H9 (cell line): ENCODE data around the gene SPAG17. TPM values are rescaled to one million over a fixed set of nuclear protein-coding genes. Genes with fewer than 3 reads are reported as not detected.

ENCODE experiments used
- DNase-seq: peaks from one replicate; pipeline ENCODE4 v3.0.0-alpha.2; 2017
- H2AFZ ChIP-seq: one replicate; pipeline ENCODE4 v1.6.1; 2013; ENCODE audit warnings: mild to moderate bottlenecking, low read length, control low read depth, moderate library complexity
- H2AK5ac ChIP-seq: 2 replicates; pipeline ENCODE4 v1.6.1; 2013; ENCODE audit warnings: low read length, control low read depth, mixed read lengths; ENCODE audit not compliant: insufficient read length
- H2BK120ac ChIP-seq: one replicate; pipeline ENCODE4 v1.6.1; 2013; ENCODE audit warnings: low read depth, mild to moderate bottlenecking, low read length, control low read depth, inconsistent platforms; ENCODE audit not compliant: poor library complexity, severe bottlenecking
- H2BK12ac ChIP-seq: 2 replicates; pipeline ENCODE4 v1.6.1; 2013; ENCODE audit warnings: low read length, control low read depth, mixed read lengths, low read depth; ENCODE audit not compliant: insufficient read length
- H2BK15ac ChIP-seq: 2 replicates; pipeline ENCODE4 v1.6.1; 2013; ENCODE audit warnings: low read depth, low read length, control low read depth
- H2BK20ac ChIP-seq: one replicate; pipeline ENCODE4 v1.6.1; 2013; ENCODE audit warnings: low read depth, mild to moderate bottlenecking, low read length, control low read depth, inconsistent platforms; ENCODE audit not compliant: poor library complexity, severe bottlenecking
- H2BK5ac ChIP-seq: 2 replicates; pipeline ENCODE4 v1.6.1; 2013; ENCODE audit warnings: low read length, control low read depth, mixed read lengths; ENCODE audit not compliant: insufficient read length
- H3K14ac ChIP-seq: 2 replicates; pipeline ENCODE4 v1.6.1; 2013; ENCODE audit warnings: low read length, control low read depth; ENCODE audit not compliant: insufficient read depth
- H3K18ac ChIP-seq: 2 replicates; pipeline ENCODE4 v1.6.1; 2013; ENCODE audit warnings: low read depth, mild to moderate bottlenecking, mixed read lengths, low read length, control low read depth; ENCODE audit not compliant: insufficient read length
- H3K23ac ChIP-seq: 2 replicates; pipeline ENCODE4 v1.6.1; 2013; ENCODE audit warnings: low read length, control low read depth, mixed read lengths, low read depth; ENCODE audit not compliant: insufficient read length
- H3K23me2 ChIP-seq: 2 replicates; pipeline ENCODE4 v1.6.1; 2013; ENCODE audit warnings: low read depth, mild to moderate bottlenecking, mixed read lengths, low read length, control low read depth; ENCODE audit not compliant: insufficient read length, poor library complexity, severe bottlenecking
- H3K27ac ChIP-seq: 2 replicates; pipeline ENCODE4 v1.5.1; 2013; ENCODE audit warnings: low read length, control low read depth, mixed read lengths, low read depth; ENCODE audit not compliant: insufficient read length
- H3K27me3 ChIP-seq: 2 replicates; pipeline ENCODE4 v1.6.1; 2013; ENCODE audit warnings: low read length, control low read depth, inconsistent platforms; ENCODE audit not compliant: insufficient read depth
- H3K4ac ChIP-seq: 2 replicates; pipeline ENCODE4 v1.6.1; 2013; ENCODE audit warnings: low read depth, mild to moderate bottlenecking, control low read depth, inconsistent platforms, low read length, moderate library complexity
- H3K4me1 ChIP-seq: 2 replicates; pipeline ENCODE4 v1.6.1; 2013; ENCODE audit warnings: low read length, control low read depth, inconsistent platforms; ENCODE audit not compliant: insufficient read depth
- H3K4me2 ChIP-seq: 2 replicates; pipeline ENCODE4 v1.6.1; 2013; ENCODE audit warnings: low read length, control low read depth, mixed read lengths; ENCODE audit not compliant: insufficient read length, insufficient read depth
- H3K56ac ChIP-seq: 2 replicates; pipeline ENCODE4 v1.6.1; 2013; ENCODE audit warnings: low read depth, mild to moderate bottlenecking, mixed read lengths, low read length, control low read depth; ENCODE audit not compliant: insufficient read length
- H3K79me1 ChIP-seq: 2 replicates; pipeline ENCODE4 v1.6.1; 2013; ENCODE audit warnings: low read depth, mild to moderate bottlenecking, moderate library complexity, low read length, control low read depth, inconsistent platforms; ENCODE audit not compliant: insufficient read depth, poor library complexity, severe bottlenecking
- H3K79me2 ChIP-seq: 2 replicates; pipeline ENCODE4 v1.6.1; 2013; ENCODE audit warnings: low read length, control low read depth, inconsistent platforms; ENCODE audit not compliant: insufficient read depth
- H3K9ac ChIP-seq: 2 replicates; pipeline ENCODE4 v1.6.1; 2013; ENCODE audit warnings: low read length, control low read depth, mixed read lengths; ENCODE audit not compliant: insufficient read length; ENCODE audit errors: extremely low read depth
- H3K9me3 ChIP-seq: one replicate; pipeline ENCODE4 v1.6.1; 2013; ENCODE audit warnings: low read depth, low read length, inconsistent platforms; ENCODE audit not compliant: control insufficient read depth
- H3T11ph ChIP-seq: one replicate; pipeline ENCODE4 v1.6.1; 2013; ENCODE audit warnings: mild to moderate bottlenecking, low read length, control low read depth, inconsistent platforms
- H4K20me1 ChIP-seq: one replicate; pipeline ENCODE4 v1.6.1; 2013; ENCODE audit not compliant: control insufficient read depth, insufficient read length, insufficient read depth
- H4K5ac ChIP-seq: 2 replicates; pipeline ENCODE4 v1.6.1; 2013; ENCODE audit warnings: low read depth, mild to moderate bottlenecking, mixed read lengths, low read length, control low read depth; ENCODE audit not compliant: insufficient read length
- H4K8ac ChIP-seq: replicated peaks from 2 replicates; pipeline ENCODE4 v1.6.1; 2013; ENCODE audit warnings: low read length, control low read depth, mixed read lengths, low read depth; ENCODE audit not compliant: insufficient read length
- H4K91ac ChIP-seq: 2 replicates; pipeline ENCODE4 v1.6.1; 2013; ENCODE audit warnings: low read depth, mild to moderate bottlenecking, moderate library complexity, mixed read lengths, low read length, control low read depth; ENCODE audit not compliant: insufficient read length
- H3K27ac Mint-ChIP-seq, 3 experiments: 2 replicates in 2 of 3; 3 replicates in 1 of 3; pipeline ENCODE4 v1.8.0; 2020 to 2021; ENCODE audit warnings: mixed read lengths in 3 of 3, mild to moderate bottlenecking in 1 of 3, moderate library complexity in 1 of 3
- H3K27me3 Mint-ChIP-seq: 2 replicates; pipeline ENCODE4 v1.8.0; 2021; ENCODE audit warnings: low read depth, mild to moderate bottlenecking, moderate library complexity, mixed read lengths
- H3K36me3 Mint-ChIP-seq, 3 experiments: 2 replicates in 2 of 3; 3 replicates in 1 of 3; pipeline ENCODE4 v1.8.0; 2020 to 2021; ENCODE audit warnings: low read depth in 3 of 3, mixed read lengths in 3 of 3; ENCODE audit not compliant: insufficient read depth in 1 of 3
- H3K4me1 Mint-ChIP-seq, 2 experiments: 2 replicates each; pipeline ENCODE4 v1.8.0; 2020; ENCODE audit warnings: mixed read lengths in 2 of 2
- H3K4me3 Mint-ChIP-seq, 2 experiments: 2 replicates in 1 of 2; 3 replicates in 1 of 2; pipeline ENCODE4 v1.8.0; 2020 to 2021; ENCODE audit warnings: mild to moderate bottlenecking in 2 of 2, mixed read lengths in 2 of 2, moderate library complexity in 1 of 2
- H3K9me3 Mint-ChIP-seq, 2 experiments: 2 replicates in 1 of 2; 3 replicates in 1 of 2; pipeline ENCODE4 v1.8.0; 2020; ENCODE audit warnings: mild to moderate bottlenecking in 2 of 2, mixed read lengths in 2 of 2, moderate library complexity in 1 of 2
- total RNA-seq: library from RNA; stranded (reverse); gene quantifications from 2 replicates; pipeline ENCODE4 v1.2.1, GENCODE V29; 2021
- TF ChIP-seq, protein P1 (sequence below): fragments of 200-600 bp; sonication (generic); conservative IDR thresholded peaks from 3 replicates; pipeline ENCODE4 v1.8.0; 2021; ENCODE audit warnings: antibody characterized with exemption, mild to moderate bottlenecking

SPAG17 gene
- total RNA-seq, 1 experiment from 2014 or later, result 0.37 TPM

DNA sequence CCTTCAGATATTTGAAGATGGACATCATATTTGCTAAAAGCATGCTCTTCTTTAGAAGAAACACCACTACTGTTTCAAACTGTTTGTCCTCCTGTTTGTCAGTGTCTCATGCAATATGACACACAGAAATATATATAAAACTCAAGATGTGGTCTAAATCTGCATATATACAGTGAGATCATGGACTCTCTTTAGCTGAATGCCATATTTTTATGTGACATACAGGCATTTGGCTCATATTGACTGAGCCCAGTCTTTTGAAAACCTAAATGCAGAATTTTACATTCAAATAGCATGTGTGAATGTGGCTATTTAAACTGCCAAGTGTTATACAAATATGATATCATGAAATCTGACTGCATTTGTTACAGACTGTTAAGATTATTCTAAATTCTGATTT, 274.0 kb downstream of the SPAG17 start:
- no peak overlapping the region for H4K8ac ChIP-seq
- H4K20me1 ChIP-seq, result no peaks in the 10 kb centered on the region
- H4K91ac ChIP-seq, result no peak overlapping the region
- H2BK20ac ChIP-seq, result no peak overlapping the region
- H2BK15ac ChIP-seq, result no peak overlapping the region
- H3K79me2 ChIP-seq, result no peaks in the 10 kb centered on the region
- no peak overlapping the region for H3K4ac ChIP-seq
- peaks cover 0 to 4% of the 10 kb centered on the region in 2 experiments; a peak in 1 of 4 replicates for H3K4me1 Mint-ChIP-seq
- no peak overlapping the region for H2AFZ ChIP-seq
- H3K27me3 ChIP-seq, result no peaks in the 10 kb centered on the region
- TF ChIP-seq, protein P1, sequence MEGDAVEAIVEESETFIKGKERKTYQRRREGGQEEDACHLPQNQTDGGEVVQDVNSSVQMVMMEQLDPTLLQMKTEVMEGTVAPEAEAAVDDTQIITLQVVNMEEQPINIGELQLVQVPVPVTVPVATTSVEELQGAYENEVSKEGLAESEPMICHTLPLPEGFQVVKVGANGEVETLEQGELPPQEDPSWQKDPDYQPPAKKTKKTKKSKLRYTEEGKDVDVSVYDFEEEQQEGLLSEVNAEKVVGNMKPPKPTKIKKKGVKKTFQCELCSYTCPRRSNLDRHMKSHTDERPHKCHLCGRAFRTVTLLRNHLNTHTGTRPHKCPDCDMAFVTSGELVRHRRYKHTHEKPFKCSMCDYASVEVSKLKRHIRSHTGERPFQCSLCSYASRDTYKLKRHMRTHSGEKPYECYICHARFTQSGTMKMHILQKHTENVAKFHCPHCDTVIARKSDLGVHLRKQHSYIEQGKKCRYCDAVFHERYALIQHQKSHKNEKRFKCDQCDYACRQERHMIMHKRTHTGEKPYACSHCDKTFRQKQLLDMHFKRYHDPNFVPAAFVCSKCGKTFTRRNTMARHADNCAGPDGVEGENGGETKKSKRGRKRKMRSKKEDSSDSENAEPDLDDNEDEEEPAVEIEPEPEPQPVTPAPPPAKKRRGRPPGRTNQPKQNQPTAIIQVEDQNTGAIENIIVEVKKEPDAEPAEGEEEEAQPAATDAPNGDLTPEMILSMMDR, result no peak
- no peaks in the 10 kb centered on the region for H3K9me3 Mint-ChIP-seq
- H3K56ac ChIP-seq, result no peak overlapping the region
- H3K4me1 ChIP-seq, result no peaks in the 10 kb centered on the region
- no peak overlapping the region for H2AK5ac ChIP-seq
- H3K9ac ChIP-seq, result no peak overlapping the region
- H3K36me3 Mint-ChIP-seq, result peaks cover 0 to 40% (median 20%) of the 10 kb centered on the region in 3 experiments; a peak in 6 of 7 replicates
- no peak overlapping the region for H3K4me3 Mint-ChIP-seq
- no peak overlapping the region for H3K14ac ChIP-seq
- DNase-seq, result no peak
- no peak overlapping the region for H3K18ac ChIP-seq
- H2BK120ac ChIP-seq, result no peak overlapping the region
- no peaks in the 10 kb centered on the region for H3K23me2 ChIP-seq
- no peak overlapping the region for H3K4me2 ChIP-seq
- H2BK5ac ChIP-seq, result no peak overlapping the region
- no peaks in the 10 kb centered on the region for H3K9me3 ChIP-seq
- H3K27ac Mint-ChIP-seq, result no peak overlapping the region
- H3K23ac ChIP-seq, result no peak overlapping the region
- no peak overlapping the region for H2BK12ac ChIP-seq
- H3T11ph ChIP-seq, result no peak overlapping the region
- H3K79me1 ChIP-seq, result no peaks in the 10 kb centered on the region
- no peaks in the 10 kb centered on the region for H3K27me3 Mint-ChIP-seq
- no peak overlapping the region for H3K27ac ChIP-seq
- no peak overlapping the region for H4K5ac ChIP-seq
